HepG2 (cell line): Measurements from ENCODE around the gene CYB5D1. TPM values are rescaled to one million over a fixed set of nuclear protein-coding genes. Genes with fewer than 3 reads are reported as not detected.

Experiments
- AGO2 ChIP-seq: fragments of 200-400 bp; formaldehyde crosslinking; optimal IDR thresholded peaks from 2 replicates; pipeline ENCODE3; 2017; ENCODE audit warnings: mild to moderate bottlenecking, low read depth, low read length, moderate library complexity
- ASH2L ChIP-seq: fragments of 300-600, 200-600 bp; sonication (generic); IDR thresholded peaks from 2 replicates; pipeline ENCODE4 v1.7.0; 2017; ENCODE audit warnings: low read depth, mild to moderate bottlenecking, moderate library complexity, mixed read lengths, low read length; ENCODE audit not compliant: insufficient read length
- BRCA1 ChIP-seq: sonication (generic); formaldehyde crosslinking; IDR thresholded peaks from 2 replicates; pipeline ENCODE4 v1.4.0; 2020; ENCODE audit warnings: missing genetic modification reagents
- CAMTA2 ChIP-seq: sonication (generic); formaldehyde crosslinking; IDR thresholded peaks from 2 replicates; pipeline ENCODE4 v1.4.0; 2020; ENCODE audit warnings: mild to moderate bottlenecking, missing genetic modification reagents, borderline replicate concordance
- DR1 ChIP-seq: sonication (generic); formaldehyde crosslinking; IDR thresholded peaks from 2 replicates; pipeline ENCODE4 v1.8.0; 2021; ENCODE audit warnings: mild to moderate bottlenecking, missing genetic modification reagents, inconsistent platforms
- GFI1 ChIP-seq: sonication (generic); formaldehyde crosslinking; IDR thresholded peaks from 2 replicates; pipeline ENCODE4 v1.5.0; 2020; ENCODE audit warnings: missing genetic modification reagents, mild to moderate bottlenecking, borderline replicate concordance
- HMGXB4 ChIP-seq, 2 experiments: sonication (generic) in 1 of 2; formaldehyde crosslinking in 1 of 2; IDR thresholded peaks; 2 replicates each; pipeline versions ENCODE4 v1.4.0 to v1.6.1; 2018 to 2020; ENCODE audit warnings: missing genetic modification reagents in 2 of 2, borderline replicate concordance in 1 of 2, low read depth in 1 of 2, mild to moderate bottlenecking in 1 of 2, missing biosample characterization in 1 of 2
- KDM4B ChIP-seq: sonication (generic); formaldehyde crosslinking; IDR thresholded peaks from 2 replicates; pipeline ENCODE4 v1.4.0; 2020; ENCODE audit warnings: missing genetic modification reagents
- MAZ ChIP-seq, 2 experiments: sonication (generic) in 1 of 2; formaldehyde crosslinking in 1 of 2; IDR thresholded peaks; 2 replicates each; pipeline versions ENCODE4 v1.5.0 to v1.6.1; 2012 to 2020; ENCODE audit warnings: low read depth in 2 of 2, mild to moderate bottlenecking in 2 of 2, borderline replicate concordance in 1 of 2, improper control_type of control experiment in 1 of 2, low read length in 1 of 2, missing genetic modification reagents in 1 of 2, moderate library complexity in 1 of 2
- MTA1 ChIP-seq: sonication (generic); formaldehyde crosslinking; IDR thresholded peaks from 2 replicates; pipeline ENCODE4 v1.4.0; 2020; ENCODE audit warnings: missing genetic modification reagents, mild to moderate bottlenecking, borderline replicate concordance
- RARG ChIP-seq: sonication (generic); formaldehyde crosslinking; IDR thresholded peaks from 2 replicates; pipeline ENCODE4 v1.4.0; 2020; ENCODE audit warnings: low read depth, mild to moderate bottlenecking, missing genetic modification reagents
- RNF219 ChIP-seq: sonication (generic); formaldehyde crosslinking; IDR thresholded peaks from 2 replicates; pipeline ENCODE4 v1.5.0; 2020; ENCODE audit warnings: mild to moderate bottlenecking, missing genetic modification reagents
- SAFB2 ChIP-seq: sonication (generic); formaldehyde crosslinking; IDR thresholded peaks from 2 replicates; pipeline ENCODE4 v1.5.1; 2020; ENCODE audit warnings: missing genetic modification reagents, low read depth, mild to moderate bottlenecking, borderline replicate concordance
- ZFP36L1 ChIP-seq: sonication (generic); formaldehyde crosslinking; IDR thresholded peaks from 2 replicates; pipeline ENCODE4 v1.8.0; 2022; ENCODE audit warnings: mild to moderate bottlenecking, missing genetic modification reagents, moderate library complexity
- ZNF205 ChIP-seq: IDR thresholded peaks from 2 replicates; pipeline ENCODE4 v1.6.1; 2018; ENCODE audit warnings: missing biosample characterization, missing genetic modification reagents
- ZNF574 ChIP-seq: sonication (generic); formaldehyde crosslinking; IDR thresholded peaks from 2 replicates; pipeline ENCODE4 v1.4.0; 2020; ENCODE audit warnings: missing genetic modification reagents
- ZNF670 ChIP-seq: sonication (generic); formaldehyde crosslinking; IDR thresholded peaks from 2 replicates; pipeline ENCODE4 v1.8.0; 2022; ENCODE audit warnings: mild to moderate bottlenecking, missing genetic modification reagents, borderline replicate concordance
- polyA plus RNA-seq, 8 experiments: library from polyadenylated mRNA; depleted of rRNA in 3 of 8; stranded (reverse) in 7 of 8; unstranded in 1 of 8; fragments of >200 nt; fragmentation: Illumina TruSeq in 4 of 8; extraction: Trizol in 4 of 8; gene quantifications; 2 replicates each; pipeline versions ENCODE4 v1.2.1 to v1.2.3, GENCODE V29; 2011 to 2016; ENCODE audit warnings: low read depth in 4 of 8, missing spikeins in 1 of 8, mixed read lengths in 1 of 8; ENCODE audit not compliant: insufficient read depth in 1 of 8
- total RNA-seq, 5 experiments: library from RNA; depleted of rRNA; stranded (reverse); fragments of >200 nt; fragmentation: Illumina TruSeq; extraction: Trizol; gene quantifications; 2 replicates each; pipeline ENCODE4 v1.2.3, GENCODE V29; 2016; ENCODE audit warnings: low read depth in 1 of 5
- TF ChIP-seq, protein P1 (sequence below): sonication (generic); formaldehyde crosslinking; IDR thresholded peaks from 2 replicates; pipeline ENCODE4 v1.4.0; 2020; ENCODE audit warnings: missing genetic modification reagents, borderline replicate concordance

Gene CYB5D1
- total and polyA plus RNA-seq, 2 of the 13 experiments (the other 11 are each of a cell fraction or from before 2014, with no cell fraction given) = 8.9 to 17.0 TPM

- 0 out of 2 replicates have a peak, but pooled peaks have one; percentile 16 for TF ChIP-seq KDM4B
- no peak for TF ChIP-seq MAZ (IDR thresholded peaks at IDR 0.05; ENCODE audit: borderline replicate concordance, low read depth, low read length)
- peak; percentile 43; the same call in 1 of the 2 replicates for TF ChIP-seq MAZ (CRISPR knock-in tag; IDR thresholded peaks at IDR 0.05; ENCODE audit: low read depth)
- TF ChIP-seq DR1 (CRISPR knock-in tag) = peak; percentile 59; the same call in 1 of the 2 replicates
- peak; percentile 12 for TF ChIP-seq ASH2L
- TF ChIP-seq CAMTA2 (CRISPR knock-in tag) = no peak
- 0 out of 2 replicates have a peak, but pooled peaks have one; percentile 49 for TF ChIP-seq RARG
- TF ChIP-seq GFI1 (CRISPR knock-in tag) = 0 out of 2 replicates have a peak, but pooled peaks have one; percentile 20
- peak; percentile 31; the same call in 1 of the 2 replicates for TF ChIP-seq ZNF574 (CRISPR knock-in tag)
- 0 out of 2 replicates have a peak, but pooled peaks have one; percentile 29 for TF ChIP-seq RNF219 (CRISPR knock-in tag)
- peak; percentile 57; the same call in 1 of the 2 replicates for TF ChIP-seq MTA1
- TF ChIP-seq AGO2 = peak; percentile 82
- TF ChIP-seq, protein P1, sequence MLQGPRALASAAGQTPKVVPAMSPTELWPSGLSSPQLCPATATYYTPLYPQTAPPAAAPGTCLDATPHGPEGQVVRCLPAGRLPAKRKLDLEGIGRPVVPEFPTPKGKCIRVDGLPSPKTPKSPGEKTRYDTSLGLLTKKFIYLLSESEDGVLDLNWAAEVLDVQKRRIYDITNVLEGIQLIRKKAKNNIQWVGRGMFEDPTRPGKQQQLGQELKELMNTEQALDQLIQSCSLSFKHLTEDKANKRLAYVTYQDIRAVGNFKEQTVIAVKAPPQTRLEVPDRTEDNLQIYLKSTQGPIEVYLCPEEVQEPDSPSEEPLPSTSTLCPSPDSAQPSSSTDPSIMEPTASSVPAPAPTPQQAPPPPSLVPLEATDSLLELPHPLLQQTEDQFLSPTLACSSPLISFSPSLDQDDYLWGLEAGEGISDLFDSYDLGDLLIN (CRISPR knock-in tag) = peak; percentile 63; the same call in 1 of the 2 replicates
- TF ChIP-seq ZNF670 (CRISPR knock-in tag) = peak; percentile 92; the same call in 1 of the 2 replicates
- peak; percentile 47; the same call in 1 of the 2 replicates for TF ChIP-seq ZFP36L1 (CRISPR knock-in tag)
- no peak; the same call in 1 of the 2 replicates for TF ChIP-seq SAFB2 (CRISPR knock-in tag)
- 0 out of 2 replicates have a peak, but pooled peaks have one; percentile 49 for TF ChIP-seq BRCA1 (CRISPR knock-in tag)
- peak in 1 of 2 experiments; percentile 57; a peak in 2 of 4 replicates for TF ChIP-seq HMGXB4 (CRISPR knock-in tag; IDR thresholded peaks at IDR 0.05; ENCODE audit: borderline replicate concordance in 1 of 2, low read depth in 1 of 2)
- no peak for TF ChIP-seq ZNF205 (CRISPR knock-in tag)
Observed at GRCh38 chr17:7835814-7836595, 21.8 kb upstream of the CYB5D1 start (continued).
